Breast epithelium (tissue), 3 donors: ENCODE data around the gene CEACAM16.

ENCODE experiments used
- POLR2A ChIP-seq: fragments of 450-650 bp; IDR thresholded peaks from one replicate; pipeline ENCODE4 v1.6.1; 2016; ENCODE audit warnings: antibody characterized with exemption, mild to moderate bottlenecking, moderate library complexity
- TF ChIP-seq, protein P1 (sequence below), 3 donors: fragments of 450-650 bp; IDR thresholded peaks; one replicate each; pipeline ENCODE4 v1.5.1; 2016 to 2017; ENCODE audit warnings: antibody characterized with exemption in 3 of 3, mild to moderate bottlenecking in 3 of 3, moderate library complexity in 3 of 3

DNA sequence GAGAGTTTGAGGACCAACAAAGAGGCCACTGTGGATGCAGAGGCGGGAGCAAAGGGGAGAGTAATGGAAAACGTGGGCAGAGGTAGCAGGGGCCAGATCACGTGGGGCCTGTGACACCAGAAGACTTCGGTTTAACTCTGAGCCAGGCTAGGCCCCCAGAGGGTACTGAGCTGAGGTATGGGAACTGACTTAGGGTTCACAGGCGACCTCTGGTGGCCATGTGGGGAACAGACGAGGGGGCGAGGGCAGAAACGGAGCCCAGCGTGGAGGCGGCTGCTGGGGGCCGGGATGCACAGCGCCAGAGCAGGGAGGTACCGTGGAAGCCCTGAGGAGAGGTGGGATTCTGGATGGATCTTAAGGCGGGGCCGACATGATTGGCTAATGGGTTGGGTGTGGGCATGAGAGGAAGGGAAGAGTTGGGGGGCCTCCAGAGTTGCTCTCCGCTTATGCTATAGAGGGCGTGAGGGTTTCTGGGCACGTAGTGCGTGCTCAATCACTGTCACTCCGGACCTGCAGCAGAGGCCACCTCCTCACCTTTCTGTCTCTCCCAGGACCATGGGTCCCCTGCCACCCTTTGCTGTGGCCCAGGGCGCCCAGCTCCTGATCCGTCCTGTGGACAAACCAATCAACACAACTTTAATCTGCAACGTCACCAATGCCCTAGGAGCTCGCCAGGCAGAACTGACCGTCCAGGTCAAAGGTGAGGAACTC is 41.6 kb upstream of the CEACAM16 start:
- TF ChIP-seq, protein P1, sequence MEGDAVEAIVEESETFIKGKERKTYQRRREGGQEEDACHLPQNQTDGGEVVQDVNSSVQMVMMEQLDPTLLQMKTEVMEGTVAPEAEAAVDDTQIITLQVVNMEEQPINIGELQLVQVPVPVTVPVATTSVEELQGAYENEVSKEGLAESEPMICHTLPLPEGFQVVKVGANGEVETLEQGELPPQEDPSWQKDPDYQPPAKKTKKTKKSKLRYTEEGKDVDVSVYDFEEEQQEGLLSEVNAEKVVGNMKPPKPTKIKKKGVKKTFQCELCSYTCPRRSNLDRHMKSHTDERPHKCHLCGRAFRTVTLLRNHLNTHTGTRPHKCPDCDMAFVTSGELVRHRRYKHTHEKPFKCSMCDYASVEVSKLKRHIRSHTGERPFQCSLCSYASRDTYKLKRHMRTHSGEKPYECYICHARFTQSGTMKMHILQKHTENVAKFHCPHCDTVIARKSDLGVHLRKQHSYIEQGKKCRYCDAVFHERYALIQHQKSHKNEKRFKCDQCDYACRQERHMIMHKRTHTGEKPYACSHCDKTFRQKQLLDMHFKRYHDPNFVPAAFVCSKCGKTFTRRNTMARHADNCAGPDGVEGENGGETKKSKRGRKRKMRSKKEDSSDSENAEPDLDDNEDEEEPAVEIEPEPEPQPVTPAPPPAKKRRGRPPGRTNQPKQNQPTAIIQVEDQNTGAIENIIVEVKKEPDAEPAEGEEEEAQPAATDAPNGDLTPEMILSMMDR (IDR thresholded peaks at IDR 0.05), result peak; percentile 59 to 82 (median 79)
- TF ChIP-seq POLR2A, result no peak
